ENCODE measurements around the gene CYSLTR2.
"Not testable (repeated sequence)": the region's sequence is repeated elsewhere in the genome, so short reads cannot be mapped to it uniquely, and the experiment has no call there.

CYSLTR2 gene

GRCh38 chr13:48693998-48694397 lies 40.3 kb downstream of the CYSLTR2 start:
- TF ChIP-seq ARNTL (CRISPR knock-in tag; IDR thresholded peaks at IDR 0.05; ENCODE audit: borderline replicate concordance, low read depth) (no peak), ISL1 (CRISPR knock-in tag; IDR thresholded peaks at IDR 0.05) (no peak), PATZ1 (CRISPR knock-in tag; IDR thresholded peaks at IDR 0.05; ENCODE audit: borderline replicate concordance) (no peak), ESRRG (CRISPR knock-in tag; IDR thresholded peaks at IDR 0.05) (no peak), ZFP3 (CRISPR knock-in tag; IDR thresholded peaks at IDR 0.05) (no peak), SNAI2 (CRISPR knock-in tag; IDR thresholded peaks at IDR 0.05) (no peak), ZFP30 (CRISPR knock-in tag; IDR thresholded peaks at IDR 0.05) (no peak), CSRNP3 (CRISPR knock-in tag; IDR thresholded peaks at IDR 0.05) (no peak), RARB (CRISPR knock-in tag; IDR thresholded peaks at IDR 0.05) (no peak), GLIS3 (CRISPR knock-in tag; IDR thresholded peaks at IDR 0.05) (no peak), PPARA (CRISPR knock-in tag; IDR thresholded peaks at IDR 0.05; ENCODE audit: borderline replicate concordance) (no peak), TCF4 (CRISPR knock-in tag; IDR thresholded peaks at IDR 0.05; ENCODE audit: borderline replicate concordance) (no peak), BACH2 (CRISPR knock-in tag; IDR thresholded peaks at IDR 0.05; ENCODE audit: borderline replicate concordance) (no peak), ZNF8 (CRISPR knock-in tag; IDR thresholded peaks at IDR 0.05) (no peak), ZNF70 (CRISPR knock-in tag; IDR thresholded peaks at IDR 0.05) (no peak), CREB5 (CRISPR knock-in tag; IDR thresholded peaks at IDR 0.05; ENCODE audit: low read depth) (no peak)
- no peak for ATAC-seq

- no peak for ATAC-seq
- TF ChIP-seq PPARA (CRISPR knock-in tag; IDR thresholded peaks at IDR 0.05; ENCODE audit: borderline replicate concordance) (no peak), OSR1 (CRISPR knock-in tag; IDR thresholded peaks at IDR 0.05) (no peak), PATZ1 (CRISPR knock-in tag; IDR thresholded peaks at IDR 0.05; ENCODE audit: borderline replicate concordance) (no peak), ARNTL (CRISPR knock-in tag; IDR thresholded peaks at IDR 0.05; ENCODE audit: borderline replicate concordance, low read depth) (no peak), ZNF565 (CRISPR knock-in tag; conservative IDR thresholded peaks at IDR 0.05; ENCODE audit: low read depth) (no peak), SNAI2 (CRISPR knock-in tag; IDR thresholded peaks at IDR 0.05) (no peak), TCF4 (CRISPR knock-in tag; IDR thresholded peaks at IDR 0.05; ENCODE audit: borderline replicate concordance) (no peak), GLIS3 (CRISPR knock-in tag; IDR thresholded peaks at IDR 0.05) (no peak), ZFP30 (CRISPR knock-in tag; IDR thresholded peaks at IDR 0.05) (no peak), ZNF8 (CRISPR knock-in tag; IDR thresholded peaks at IDR 0.05) (no peak), ZFP3 (CRISPR knock-in tag; IDR thresholded peaks at IDR 0.05) (no peak), ISL1 (CRISPR knock-in tag; IDR thresholded peaks at IDR 0.05) (no peak), CREB5 (CRISPR knock-in tag; IDR thresholded peaks at IDR 0.05; ENCODE audit: low read depth) (no peak), TOX (CRISPR knock-in tag; IDR thresholded peaks at IDR 0.05; ENCODE audit: borderline replicate concordance) (no peak), ZNF70 (CRISPR knock-in tag; IDR thresholded peaks at IDR 0.05) (no peak), ZC3H10 (CRISPR knock-in tag; IDR thresholded peaks at IDR 0.05) (no peak)
Observed at GRCh38 chr13:48695776-48696175, 42.0 kb downstream of the CYSLTR2 start.

GRCh38 chr13:48696676-48697075 lies 42.9 kb downstream of the CYSLTR2 start:
- not testable (repeated sequence) for ATAC-seq

GRCh38 chr13:48707405-48707804 lies 53.7 kb downstream of the CYSLTR2 start:
- no peak for ATAC-seq

More at GRCh38 chr13:48707405-48707804, 53.7 kb downstream of the CYSLTR2 start:
- TF ChIP-seq BACH2 (CRISPR knock-in tag; IDR thresholded peaks at IDR 0.05; ENCODE audit: borderline replicate concordance), result no peak
